OCI-LY1 (cell line): ENCODE results near the gene C17orf67.

Experiments
- CTCF ChIP-seq: fragments of 200-600 bp; sonication (generic), shearing (Covaris generic); IDR thresholded peaks from 2 replicates; pipeline ENCODE4 v1.5.1; 2017; ENCODE audit warnings: mild to moderate bottlenecking, antibody characterized with exemption, low read length, moderate library complexity, mixed read lengths
- EZH2 ChIP-seq: fragments of 200-600 bp; sonication (generic), shearing (Covaris generic); IDR thresholded peaks from 2 replicates; pipeline ENCODE4 v1.8.0; 2017; ENCODE audit warnings: borderline replicate concordance, mixed run types, mild to moderate bottlenecking, antibody characterized with exemption, low read length, moderate library complexity, mixed read lengths

- TF ChIP-seq CTCF: no peak
- TF ChIP-seq EZH2: no peak
These were observed 20.8 kb downstream of the C17orf67 start for GRCh38 chr17:56812901-56813388.
